ENCODE results near the gene CXCL8. TPM values are rescaled to one million over a fixed set of nuclear protein-coding genes. Genes with fewer than 3 reads are reported as not detected.

Gene CXCL8
- total RNA-seq, 2 donors from 2014 or later = 15.2 TPM; not detected in 1

DNA sequence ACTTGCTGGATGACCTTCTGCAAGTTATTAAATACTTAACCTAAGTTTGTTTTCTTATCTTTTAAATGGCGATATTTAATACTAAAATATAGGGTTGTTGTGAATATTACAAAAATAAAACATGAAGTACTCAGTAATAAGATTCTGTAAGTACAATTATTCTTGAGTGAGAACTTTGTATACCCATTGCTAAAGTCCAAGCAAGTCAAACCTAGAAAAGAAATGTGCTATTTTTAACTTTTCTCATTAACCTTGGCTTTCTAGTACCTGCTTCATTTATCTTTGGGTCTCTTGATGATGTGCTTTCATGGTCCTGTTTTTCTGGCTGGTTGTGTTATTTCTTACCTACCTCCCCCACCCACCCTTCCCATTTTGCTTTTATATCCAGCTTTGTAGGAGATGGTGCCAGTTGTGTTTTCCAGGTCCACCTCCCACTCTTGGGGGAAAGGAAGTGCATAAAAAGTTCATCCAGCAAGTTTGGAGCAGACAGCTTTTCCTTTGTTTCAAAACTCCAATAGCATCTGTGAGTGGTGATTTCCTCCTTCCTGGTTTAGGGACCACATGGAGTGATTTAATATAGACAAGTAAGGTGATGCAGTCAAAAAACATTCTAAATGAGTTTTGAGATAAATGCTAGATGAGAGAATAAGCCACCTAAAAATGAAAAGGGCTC lies 7.5 kb upstream of the CXCL8 start:
- Histone ChIP-seq H3K36me3 (no peaks in the 10 kb centered on the region), H3K27ac (no peak overlapping the region), H3K4me3 (no peak overlapping the region), H3K4me1 (replicated peaks) (no peaks in the 10 kb centered on the region), H3K9me3 (no peaks in the 10 kb centered on the region), H3K27me3 (replicated peaks; ENCODE audit: insufficient read depth) (no peaks in the 10 kb centered on the region)
- 94% methylated on average over 1 of the region's 1 CpG for WGBS
- intact Hi-C loops (cut with DNase I) = loop anchor here (5.0 to 10.0 kb wide), 2 partner anchors 122 to 184 kb away; partner anchors contain the start of gene PF4V1
- no peak for DNase-seq (ENCODE audit: low spot score)
- TF ChIP-seq POLR2A (IDR thresholded peaks at IDR 0.05) (no peak), POLR2AphosphoS5 (IDR thresholded peaks at IDR 0.05) (no peak), CTCF (IDR thresholded peaks at IDR 0.05) (no peak)

DNA sequence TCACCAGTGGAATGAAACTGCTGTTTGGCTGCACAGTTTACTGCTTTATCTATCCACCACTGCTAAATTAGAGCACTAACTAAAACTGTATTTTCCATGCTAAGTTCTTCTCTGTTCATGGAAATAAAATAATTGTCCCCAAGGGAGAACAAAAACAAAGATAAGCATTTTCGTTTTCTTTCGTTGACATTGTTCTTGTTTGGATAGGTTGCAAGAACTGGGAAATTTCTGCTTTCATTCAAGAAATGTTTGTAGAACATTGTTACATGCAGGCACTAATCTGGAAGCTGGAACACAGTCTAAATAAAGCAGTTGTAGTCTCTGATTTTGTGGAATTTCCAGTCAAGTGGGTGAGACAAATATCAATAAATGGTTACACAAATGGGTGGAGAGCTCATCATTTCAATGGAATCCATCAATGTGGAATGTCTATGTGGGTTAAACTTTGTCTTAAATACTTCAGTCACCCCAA lies 5.8 kb upstream of the CXCL8 start:
- Histone ChIP-seq H3K4me3 (no peak overlapping the region), H3K9me3 (no peaks in the 10 kb centered on the region), H3K27ac (no peak overlapping the region), H3K27me3 (replicated peaks; ENCODE audit: insufficient read depth) (no peaks in the 10 kb centered on the region), H3K4me1 (replicated peaks) (no peaks in the 10 kb centered on the region), H3K36me3 (no peaks in the 10 kb centered on the region)
- DNase-seq (ENCODE audit: low spot score) = no peak
- TF ChIP-seq POLR2A (IDR thresholded peaks at IDR 0.05) = no peak
- TF ChIP-seq CTCF (IDR thresholded peaks at IDR 0.05) = no peak
- TF ChIP-seq POLR2AphosphoS5 (IDR thresholded peaks at IDR 0.05) = no peak
- 22% methylated on average over 2 of the region's 2 CpGs for WGBS
- intact Hi-C loops (cut with DNase I) = loop anchor here (5.0 to 10.0 kb wide), 2 partner anchors 120 to 183 kb away; partner anchors contain the start of gene PF4V1

GRCh38 chr4:73735231-73735630 lies 5.1 kb upstream of the CXCL8 start:
- Histone ChIP-seq H3K9me3 (no peaks in the 10 kb centered on the region), H3K4me1 (replicated peaks) (no peaks in the 10 kb centered on the region), H3K27ac (no peak overlapping the region), H3K36me3 (no peaks in the 10 kb centered on the region), H3K27me3 (replicated peaks; ENCODE audit: insufficient read depth) (no peaks in the 10 kb centered on the region), H3K4me3 (no peak overlapping the region)
- WGBS = 70% methylated on average over 3 of the region's 3 CpGs
- TF ChIP-seq POLR2A (IDR thresholded peaks at IDR 0.05) = no peak
- no peak for TF ChIP-seq CTCF (IDR thresholded peaks at IDR 0.05)
- TF ChIP-seq POLR2AphosphoS5 (IDR thresholded peaks at IDR 0.05) = no peak
- DNase-seq (ENCODE audit: low spot score) = no peak
- intact Hi-C loops (cut with DNase I) = loop anchor here (10.0 kb wide), 1 partner anchor 120 kb away; the partner anchor contains the start of gene PF4V1

GRCh38 chr4:73741031-73741749 lies 821 bp downstream of the CXCL8 start:
- TF ChIP-seq POLR2AphosphoS5 (IDR thresholded peaks at IDR 0.05) (no peak), CTCF (IDR thresholded peaks at IDR 0.05) (no peak), POLR2A (IDR thresholded peaks at IDR 0.05) (no peak)
- H3K4me3 ChIP-seq = no peak overlapping the region
- no peaks in the 10 kb centered on the region for H3K36me3 ChIP-seq
- WGBS = 59% methylated on average over 2 of the region's 2 CpGs
- intact Hi-C loops (cut with DNase I) = no loop called here
- no peaks in the 10 kb centered on the region for H3K9me3 ChIP-seq
- no peaks in the 10 kb centered on the region for H3K27me3 ChIP-seq (replicated peaks; ENCODE audit: insufficient read depth)
- no peaks in the 10 kb centered on the region for H3K4me1 ChIP-seq (replicated peaks)
- DNase-seq (ENCODE audit: low spot score) = no peak
- H3K27ac ChIP-seq = no peak overlapping the region

Data from prostate gland (tissue), 2 donors.